Measurements from ENCODE around the gene SFMBT1.

SFMBT1 gene

DNA sequence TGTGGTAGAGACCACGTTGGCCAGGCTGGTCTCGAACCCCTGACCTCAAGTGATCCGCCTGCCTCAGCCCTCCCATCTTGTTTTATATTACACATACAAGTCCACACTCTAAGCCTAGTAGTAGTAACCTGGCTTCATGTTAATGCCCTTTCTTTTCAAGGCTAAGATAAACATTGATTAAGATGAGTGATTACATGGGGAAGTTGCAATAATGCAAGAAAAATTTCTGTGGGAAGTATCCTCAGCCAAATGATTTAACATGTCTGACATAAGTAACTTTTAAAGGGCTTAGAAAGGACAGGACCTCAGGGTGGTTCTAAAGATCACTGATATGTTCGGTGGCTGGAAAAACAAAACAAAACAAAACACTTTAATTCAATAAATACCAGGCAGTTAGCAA, 72.1 kb downstream of the SFMBT1 start:
- no peaks in the 10 kb centered on the region for H3K36me3 ChIP-seq (ENCODE audit: insufficient read depth)
- H3K4me3 ChIP-seq (IDR thresholded peaks at IDR 0.05; ENCODE audit: insufficient read depth, low read depth, low read length), result no peak overlapping the region
- no peak overlapping the region for H2AFZ ChIP-seq (ENCODE audit: low read depth)
- TF ChIP-seq, protein P1, sequence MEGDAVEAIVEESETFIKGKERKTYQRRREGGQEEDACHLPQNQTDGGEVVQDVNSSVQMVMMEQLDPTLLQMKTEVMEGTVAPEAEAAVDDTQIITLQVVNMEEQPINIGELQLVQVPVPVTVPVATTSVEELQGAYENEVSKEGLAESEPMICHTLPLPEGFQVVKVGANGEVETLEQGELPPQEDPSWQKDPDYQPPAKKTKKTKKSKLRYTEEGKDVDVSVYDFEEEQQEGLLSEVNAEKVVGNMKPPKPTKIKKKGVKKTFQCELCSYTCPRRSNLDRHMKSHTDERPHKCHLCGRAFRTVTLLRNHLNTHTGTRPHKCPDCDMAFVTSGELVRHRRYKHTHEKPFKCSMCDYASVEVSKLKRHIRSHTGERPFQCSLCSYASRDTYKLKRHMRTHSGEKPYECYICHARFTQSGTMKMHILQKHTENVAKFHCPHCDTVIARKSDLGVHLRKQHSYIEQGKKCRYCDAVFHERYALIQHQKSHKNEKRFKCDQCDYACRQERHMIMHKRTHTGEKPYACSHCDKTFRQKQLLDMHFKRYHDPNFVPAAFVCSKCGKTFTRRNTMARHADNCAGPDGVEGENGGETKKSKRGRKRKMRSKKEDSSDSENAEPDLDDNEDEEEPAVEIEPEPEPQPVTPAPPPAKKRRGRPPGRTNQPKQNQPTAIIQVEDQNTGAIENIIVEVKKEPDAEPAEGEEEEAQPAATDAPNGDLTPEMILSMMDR (conservative IDR thresholded peaks at IDR 0.05; ENCODE audit: low read depth, low read length), result no peak
- no peak overlapping the region for H3K9ac ChIP-seq
- no peaks in the 10 kb centered on the region for H3K27me3 ChIP-seq (ENCODE audit: insufficient read depth, low read depth)
- no peaks in the 10 kb centered on the region for H3K79me2 ChIP-seq (ENCODE audit: insufficient read depth, low read depth)
- no peaks in the 10 kb centered on the region for H3K4me1 ChIP-seq (ENCODE audit: low read depth, poor library complexity, severe bottlenecking)
- no peaks in the 10 kb centered on the region for H4K20me1 ChIP-seq (ENCODE audit: insufficient read depth)
- no peak overlapping the region for H3K4me2 ChIP-seq
- no peak overlapping the region for H3K27ac ChIP-seq

DNA sequence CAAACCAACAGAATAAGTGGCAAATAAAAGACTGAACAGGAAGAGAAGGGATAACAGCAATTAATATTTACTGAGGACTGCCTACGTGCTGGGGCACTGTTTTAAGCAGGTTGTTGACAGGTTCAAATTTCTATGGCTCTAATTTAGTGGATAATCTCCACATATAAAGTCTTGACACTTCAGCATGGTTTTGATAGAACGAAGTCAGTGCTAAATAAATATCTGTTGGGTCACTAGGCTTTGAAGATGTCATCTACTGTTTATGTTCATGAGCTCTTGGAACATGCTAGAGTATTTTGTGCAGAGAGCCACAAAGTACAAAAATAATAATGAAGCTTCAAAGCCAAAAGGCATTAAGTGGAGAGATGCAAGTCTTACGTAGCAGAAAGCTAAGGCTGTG, 74.0 kb downstream of the SFMBT1 start:
- Histone ChIP-seq H3K79me2 (ENCODE audit: insufficient read depth, low read depth) (no peaks in the 10 kb centered on the region), H3K36me3 (ENCODE audit: insufficient read depth) (no peaks in the 10 kb centered on the region), H3K27ac (no peak overlapping the region), H4K20me1 (ENCODE audit: insufficient read depth) (no peaks in the 10 kb centered on the region), H3K4me1 (ENCODE audit: low read depth, poor library complexity, severe bottlenecking) (no peaks in the 10 kb centered on the region), H3K4me3 (IDR thresholded peaks at IDR 0.05; ENCODE audit: insufficient read depth, low read depth, low read length) (no peak overlapping the region), H3K9ac (no peak overlapping the region), H3K4me2 (no peak overlapping the region), H2AFZ (ENCODE audit: low read depth) (no peak overlapping the region), H3K27me3 (ENCODE audit: insufficient read depth, low read depth) (no peaks in the 10 kb centered on the region)
- TF ChIP-seq, protein P1 (conservative IDR thresholded peaks at IDR 0.05; ENCODE audit: low read depth, low read length), result no peak

DNA sequence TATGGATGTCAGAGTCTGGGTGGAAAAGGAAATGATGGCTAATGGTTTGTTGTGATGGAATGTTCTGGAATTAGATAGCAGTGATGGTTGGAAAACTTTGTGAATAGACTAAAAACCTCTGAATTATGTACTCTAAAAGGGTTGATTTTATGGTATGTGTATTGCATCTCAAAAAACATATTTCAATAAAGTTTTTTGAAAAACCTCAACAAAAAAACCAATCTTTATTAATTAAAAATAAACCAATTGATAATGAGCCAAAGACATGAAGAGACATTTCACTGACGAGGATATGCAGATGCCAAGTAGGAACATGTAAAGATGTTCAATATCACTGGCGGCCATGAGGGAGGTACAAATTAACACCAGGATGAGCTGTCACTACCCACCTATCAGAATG, 78.5 kb downstream of the SFMBT1 start:
- no peak overlapping the region for H3K27ac ChIP-seq
- no peak overlapping the region for H2AFZ ChIP-seq (ENCODE audit: low read depth)
- no peaks in the 10 kb centered on the region for H3K79me2 ChIP-seq (ENCODE audit: insufficient read depth, low read depth)
- no peaks in the 10 kb centered on the region for H3K4me1 ChIP-seq (ENCODE audit: low read depth, poor library complexity, severe bottlenecking)
- H3K9ac ChIP-seq, result no peak overlapping the region
- no peaks in the 10 kb centered on the region for H3K27me3 ChIP-seq (ENCODE audit: insufficient read depth, low read depth)
- TF ChIP-seq, protein P1 (conservative IDR thresholded peaks at IDR 0.05; ENCODE audit: low read depth, low read length), result no peak
- H3K4me3 ChIP-seq (IDR thresholded peaks at IDR 0.05; ENCODE audit: insufficient read depth, low read depth, low read length), result no peak overlapping the region
- H3K36me3 ChIP-seq (ENCODE audit: insufficient read depth), result no peaks in the 10 kb centered on the region
- no peaks in the 10 kb centered on the region for H4K20me1 ChIP-seq (ENCODE audit: insufficient read depth)
- H3K4me2 ChIP-seq, result no peak overlapping the region

DNA sequence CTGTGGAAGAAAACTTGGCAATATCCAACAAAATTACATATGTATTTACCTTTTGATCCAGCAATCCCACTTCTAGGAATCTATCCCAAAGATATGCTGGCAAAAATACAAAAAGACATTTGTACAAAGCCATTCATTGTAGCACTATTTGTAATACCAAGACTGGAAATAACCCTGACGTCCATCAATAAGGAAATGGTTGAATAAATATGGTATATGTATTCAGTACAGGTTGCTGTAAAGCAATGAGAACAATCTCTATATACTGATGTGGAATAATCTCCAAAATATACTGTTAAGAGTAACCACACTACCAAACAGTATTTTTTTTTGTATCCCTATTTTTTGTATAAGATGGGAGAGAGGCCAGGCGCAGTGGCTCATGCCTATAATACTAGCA, 83.7 kb downstream of the SFMBT1 start:
- Histone ChIP-seq H3K36me3 (ENCODE audit: insufficient read depth) (no peaks in the 10 kb centered on the region), H3K27ac (no peak overlapping the region), H3K4me2 (no peak overlapping the region), H3K4me1 (ENCODE audit: low read depth, poor library complexity, severe bottlenecking) (no peaks in the 10 kb centered on the region), H3K9ac (no peak overlapping the region), H4K20me1 (ENCODE audit: insufficient read depth) (no peaks in the 10 kb centered on the region), H2AFZ (ENCODE audit: low read depth) (no peak overlapping the region), H3K27me3 (ENCODE audit: insufficient read depth, low read depth) (no peaks in the 10 kb centered on the region), H3K4me3 (IDR thresholded peaks at IDR 0.05; ENCODE audit: insufficient read depth, low read depth, low read length) (no peak overlapping the region), H3K79me2 (ENCODE audit: insufficient read depth, low read depth) (no peaks in the 10 kb centered on the region)
- TF ChIP-seq, protein P1 (conservative IDR thresholded peaks at IDR 0.05; ENCODE audit: low read depth, low read length), result no peak

DNA sequence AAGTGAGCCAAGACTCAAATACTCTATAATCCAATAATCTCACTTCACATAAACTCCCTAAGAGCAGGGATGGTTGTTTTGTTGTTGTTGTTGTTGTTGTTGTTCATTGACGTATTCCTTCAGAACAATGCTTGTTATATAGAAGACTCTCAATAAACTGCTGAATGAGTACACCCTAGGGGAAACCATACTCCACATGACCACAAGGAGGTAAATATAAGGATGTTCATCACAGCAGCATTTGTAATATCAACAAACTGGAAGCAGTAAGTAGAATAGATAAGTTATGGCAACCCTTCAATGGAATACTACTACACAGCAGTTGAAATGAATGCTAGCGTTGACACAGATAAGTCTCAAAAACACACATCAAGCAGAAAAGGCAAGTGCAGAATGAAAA, 86.1 kb downstream of the SFMBT1 start:
- Histone ChIP-seq H3K27ac (no peak overlapping the region), H3K4me1 (ENCODE audit: low read depth, poor library complexity, severe bottlenecking) (no peaks in the 10 kb centered on the region), H3K9ac (no peak overlapping the region), H3K4me2 (no peak overlapping the region), H3K36me3 (ENCODE audit: insufficient read depth) (no peaks in the 10 kb centered on the region), H4K20me1 (ENCODE audit: insufficient read depth) (no peaks in the 10 kb centered on the region), H3K27me3 (ENCODE audit: insufficient read depth, low read depth) (no peaks in the 10 kb centered on the region), H2AFZ (ENCODE audit: low read depth) (no peak overlapping the region), H3K4me3 (IDR thresholded peaks at IDR 0.05; ENCODE audit: insufficient read depth, low read depth, low read length) (no peak overlapping the region), H3K79me2 (ENCODE audit: insufficient read depth, low read depth) (no peaks in the 10 kb centered on the region)
- TF ChIP-seq, protein P1 (conservative IDR thresholded peaks at IDR 0.05; ENCODE audit: low read depth, low read length), result no peak

Measured in KMS-11 (cell line).